Dedifferentiated amniotic fluid mesenchymal stem cell (primary cell): ENCODE results near the gene KCNIP1.

ENCODE experiments used
- DNase-seq: peaks from one replicate; pipeline ENCODE4 v3.0.0-alpha.2; 2016; ENCODE audit errors: extremely low spot score

KCNIP1 gene

GRCh38 chr5:170711300-170711699 lies 207.5 kb downstream of the KCNIP1 start:
- DNase-seq, result no peak

DNA sequence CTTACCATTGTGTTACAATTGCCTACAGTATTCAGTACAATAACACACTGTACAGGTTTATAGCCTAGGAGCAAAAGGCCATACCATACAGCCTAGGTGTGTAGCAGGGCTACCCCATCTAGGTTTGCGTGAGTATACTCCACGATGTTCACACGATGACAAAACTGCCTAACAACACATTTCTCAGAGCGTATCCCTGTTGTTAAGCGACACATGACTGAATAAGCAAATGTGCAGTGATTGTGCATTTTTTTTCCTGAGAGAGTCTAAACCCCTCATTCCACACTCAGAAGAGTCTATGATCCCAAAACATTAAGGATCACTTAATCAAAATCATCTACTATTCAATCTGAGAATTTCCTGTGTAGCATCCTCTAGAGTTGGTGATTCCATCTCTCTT lies 211.3 kb downstream of the KCNIP1 start:
- no peak for DNase-seq

DNA sequence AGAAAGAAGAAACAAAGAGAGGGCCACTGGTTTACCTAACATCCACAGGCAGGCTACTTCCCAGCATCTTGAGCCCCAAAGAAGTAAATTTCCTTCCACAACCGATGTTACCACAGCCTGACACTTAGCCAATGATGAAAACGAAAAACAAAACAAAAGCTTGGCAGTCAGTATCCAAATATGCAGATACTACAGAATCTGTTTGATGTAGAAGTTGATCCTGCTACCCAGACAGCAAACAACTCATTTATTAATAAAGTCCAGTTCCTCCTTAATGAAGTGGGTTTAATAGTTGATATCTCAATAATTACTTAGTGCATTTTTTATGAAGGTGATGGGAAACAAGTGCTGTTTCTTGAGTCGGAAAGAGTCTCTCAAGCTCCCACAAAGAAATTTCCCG lies 212.6 kb downstream of the KCNIP1 start:
- DNase-seq, result no peak

DNA sequence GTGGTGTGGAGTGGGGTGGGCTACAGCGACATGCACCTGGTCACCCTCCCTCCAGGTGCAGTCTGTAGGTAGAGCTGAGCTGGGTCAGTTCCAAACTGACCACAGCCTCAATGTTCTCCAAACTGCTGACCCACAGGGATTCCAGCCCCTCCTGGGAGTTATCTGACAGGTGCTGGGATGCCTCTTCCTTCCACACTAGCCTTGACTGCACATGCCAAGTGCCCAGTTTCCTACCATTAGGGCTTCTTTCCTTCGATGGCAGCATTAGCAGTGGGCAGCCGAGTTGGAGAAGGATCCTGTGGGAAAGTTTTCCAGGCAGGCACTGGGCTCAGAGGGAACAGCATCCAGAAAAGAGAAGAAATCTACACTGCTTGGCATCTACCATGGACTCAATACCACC lies 215.7 kb downstream of the KCNIP1 start:
- DNase-seq, result no peak

- no peak for DNase-seq
Observed at GRCh38 chr5:170720179-170720578, 216.4 kb downstream of the KCNIP1 start.

DNA sequence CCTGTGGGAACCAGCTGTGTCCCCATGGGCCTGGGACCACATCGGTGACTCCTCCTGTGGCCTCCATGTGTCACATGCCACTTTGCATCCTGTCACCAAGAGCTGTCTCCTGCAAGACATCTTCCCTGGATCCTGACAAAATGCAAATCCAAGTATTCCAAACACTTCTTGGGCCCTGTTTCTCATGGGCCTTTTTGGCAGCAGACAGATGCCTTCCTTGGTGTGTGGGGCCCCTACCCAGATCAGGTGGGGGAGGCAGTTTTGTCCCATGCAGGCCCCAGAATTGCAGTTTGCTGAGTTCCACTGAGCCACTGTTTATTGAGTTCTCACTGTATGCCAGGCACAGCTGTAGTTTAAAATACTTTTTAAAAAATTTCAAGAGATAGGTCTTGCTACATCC lies 217.2 kb downstream of the KCNIP1 start:
- DNase-seq, result no peak

DNA sequence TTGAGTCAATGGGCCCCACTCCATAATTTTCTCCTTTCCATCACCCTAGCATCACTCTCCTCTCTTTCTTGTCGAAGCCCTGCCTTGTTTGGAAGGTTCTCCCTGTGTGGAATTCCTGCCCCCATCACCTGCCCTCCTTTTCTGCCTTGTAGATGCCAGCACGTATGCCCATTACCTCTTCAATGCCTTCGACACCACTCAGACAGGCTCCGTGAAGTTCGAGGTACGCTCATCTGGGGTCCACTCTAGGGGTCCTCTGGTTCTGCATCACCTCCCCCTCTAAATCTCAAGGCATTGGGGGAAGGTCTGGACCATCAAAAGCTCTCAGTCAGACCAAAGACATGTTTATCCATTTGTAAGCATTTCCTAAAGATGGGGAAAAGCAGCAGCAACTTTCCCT lies 217.9 kb downstream of the KCNIP1 start:
- no peak for DNase-seq

- DNase-seq, result no peak
Observed at GRCh38 chr5:170722316-170722715, 218.5 kb downstream of the KCNIP1 start.

GRCh38 chr5:170731052-170731451 lies 227.2 kb downstream of the KCNIP1 start:
- DNase-seq, result no peak

- no peak for DNase-seq
Observed at GRCh38 chr5:170732685-170733084, 228.9 kb downstream of the KCNIP1 start.

- no peak for DNase-seq
Observed at GRCh38 chr5:170736966-170737365, 233.1 kb downstream of the KCNIP1 start.

- no peak for DNase-seq
Observed at GRCh38 chr5:170737591-170737990, 233.8 kb downstream of the KCNIP1 start.

DNA sequence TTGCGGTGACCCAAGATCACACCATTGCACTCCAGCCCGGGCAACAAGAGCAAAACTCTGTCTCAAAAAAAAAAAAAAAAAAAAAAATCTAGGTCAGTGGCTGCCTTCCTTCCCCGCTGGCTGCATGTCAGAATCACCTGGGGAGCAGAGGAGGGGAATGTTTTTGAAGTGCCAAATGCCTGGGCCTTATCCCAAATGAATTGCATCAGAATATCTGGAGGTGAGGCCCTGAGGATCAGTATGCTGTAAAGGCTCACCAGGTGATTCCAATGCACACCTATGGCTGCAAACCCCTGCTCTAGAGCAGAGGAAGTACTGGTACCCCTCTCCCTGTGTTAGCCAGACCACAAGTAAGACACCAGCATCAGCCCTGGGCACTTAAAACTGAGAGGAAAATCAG lies 235.0 kb downstream of the KCNIP1 start:
- no peak for DNase-seq

- DNase-seq, result no peak
Observed at GRCh38 chr5:170739446-170739845, 235.6 kb downstream of the KCNIP1 start.

GRCh38 chr5:170740551-170741205 lies 236.9 kb downstream of the KCNIP1 start:
- no peak for DNase-seq

GRCh38 chr5:170741801-170742200 lies 238.0 kb downstream of the KCNIP1 start:
- no peak for DNase-seq

DNA sequence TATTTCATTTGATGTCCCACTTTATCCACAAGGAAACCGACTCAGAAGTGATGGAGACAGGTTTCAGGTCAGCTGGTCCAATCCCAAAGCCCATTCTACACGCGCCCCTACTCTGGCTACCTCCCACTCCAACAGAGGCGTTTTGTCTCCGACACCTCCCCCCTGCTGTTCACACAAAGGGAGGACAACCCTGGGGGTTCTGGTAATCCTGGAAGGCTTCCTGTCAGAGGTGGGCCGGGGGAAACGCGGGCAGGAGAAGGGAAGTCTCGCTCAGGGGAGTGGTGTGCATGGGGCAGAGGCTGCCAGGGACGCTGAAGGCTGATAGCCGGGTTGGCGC lies 240.0 kb downstream of the KCNIP1 start:
- no peak for DNase-seq

DNA sequence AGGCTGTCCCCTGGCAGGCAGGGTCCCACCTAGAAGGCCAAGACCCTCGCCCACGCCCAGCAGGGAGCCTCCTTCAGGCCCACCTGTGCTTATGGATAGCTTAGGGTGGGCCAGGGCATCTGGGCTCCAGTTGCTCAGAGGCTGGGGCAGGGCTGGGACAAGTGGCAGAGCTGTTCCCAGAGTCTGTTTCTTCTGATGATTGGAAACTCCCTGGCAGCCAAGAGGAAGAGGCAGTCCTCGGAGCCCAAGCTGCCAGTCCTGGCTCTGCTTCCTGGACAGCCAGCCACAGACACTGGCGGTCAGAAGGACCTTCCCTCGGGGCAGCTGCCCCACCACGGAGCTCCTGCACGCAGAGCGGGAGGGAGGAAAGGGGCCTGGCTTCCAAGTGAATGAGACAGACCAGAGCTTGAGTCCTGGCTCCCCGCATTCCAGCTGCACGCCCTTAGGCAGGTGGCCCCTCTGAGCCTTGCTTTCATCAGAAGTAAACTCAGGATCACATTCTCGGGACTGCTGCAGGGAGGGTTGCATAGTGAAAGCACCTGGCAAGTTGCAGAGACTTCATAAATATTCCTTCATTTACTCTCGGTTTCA lies 241.8 kb downstream of the KCNIP1 start:
- no peak for DNase-seq

- DNase-seq, result no peak
Observed at GRCh38 chr5:170746075-170746960, 242.5 kb downstream of the KCNIP1 start.

DNA sequence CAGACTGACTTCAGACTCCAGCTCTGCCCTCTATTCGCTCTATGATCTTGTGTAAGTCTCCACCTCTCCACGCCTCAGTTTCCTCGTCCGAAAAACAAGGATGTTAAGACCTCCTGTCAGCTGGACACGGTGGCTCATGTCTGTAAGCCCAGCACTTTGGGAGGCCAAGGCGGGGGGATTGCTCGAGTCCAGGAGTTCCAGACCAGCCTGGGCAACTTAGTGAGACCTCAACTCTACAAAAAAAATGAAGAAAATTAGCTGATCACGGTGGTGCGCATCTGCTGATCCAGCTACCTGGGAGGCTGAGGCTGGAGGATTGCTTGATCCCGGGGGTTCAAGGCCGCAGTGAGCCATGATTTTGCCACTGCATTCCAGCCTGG lies 243.1 kb downstream of the KCNIP1 start:
- no peak for DNase-seq

GRCh38 chr5:170747357-170747756 lies 243.5 kb downstream of the KCNIP1 start:
- DNase-seq, result no peak

GRCh38 chr5:170747851-170748250 lies 244.0 kb downstream of the KCNIP1 start:
- no peak for DNase-seq

- DNase-seq, result no peak
Observed at GRCh38 chr5:170748951-170749471, 245.2 kb downstream of the KCNIP1 start.
